Keratinocyte (primary cell): Measurements from ENCODE around the gene FLT3. TPM values are rescaled to one million over a fixed set of nuclear protein-coding genes. Genes with fewer than 3 reads are reported as not detected.

Experiments
- DNase-seq: peaks from one replicate; pipeline ENCODE4 v3.0.0-alpha.2; 2011; ENCODE audit warnings: low read depth, missing footprints, low spot score
- FAIRE-seq: peaks from 2 replicates; lab custom pipeline; 2011; peaks lifted over from hg19 to GRCh38; lab: Jason Lieb, UNC
- H2AFZ ChIP-seq: 2 replicates; pipeline ENCODE4 v1.6.0; 2012; ENCODE audit warnings: low read length, control low read depth, inconsistent platforms; ENCODE audit not compliant: control insufficient read depth
- H3K27ac ChIP-seq: 2 replicates; pipeline ENCODE4 v1.5.1; 2011; ENCODE audit warnings: low read length; ENCODE audit not compliant: control insufficient read depth, insufficient read depth
- H3K27me3 ChIP-seq: 3 replicates; pipeline ENCODE4 v1.6.0; 2011; ENCODE audit warnings: low read length; ENCODE audit not compliant: control insufficient read depth, insufficient read depth; ENCODE audit errors: extremely low read depth
- H3K36me3 ChIP-seq, 2 experiments: 2 replicates in 1 of 2; 3 replicates in 1 of 2; pipeline ENCODE4 v1.5.1; 2011; ENCODE audit warnings: low read length in 2 of 2, mild to moderate bottlenecking in 1 of 2; ENCODE audit not compliant: control insufficient read depth in 2 of 2, insufficient read depth in 2 of 2; ENCODE audit errors: extremely low read depth in 1 of 2
- H3K4me1 ChIP-seq: 3 replicates; pipeline ENCODE4 v1.5.1; 2011; ENCODE audit warnings: low read length; ENCODE audit not compliant: control insufficient read depth, insufficient read depth; ENCODE audit errors: extremely low read depth
- H3K4me2 ChIP-seq: 3 replicates; pipeline ENCODE4 v1.6.0; 2011; ENCODE audit warnings: low read depth, low read length; ENCODE audit not compliant: control insufficient read depth, insufficient read depth; ENCODE audit errors: extremely low read depth
- H3K4me3 ChIP-seq, 3 experiments: fragments of 200-600 bp in 1 of 3; sonication (generic) in 1 of 3; 2 replicates in 2 of 3; 3 replicates in 1 of 3; pipeline ENCODE4 v1.5.1; 2011 to 2016; ENCODE audit warnings: low read length in 3 of 3, mild to moderate bottlenecking in 3 of 3, control low read depth in 2 of 3, inconsistent platforms in 1 of 3, low read depth in 1 of 3, mixed read lengths in 1 of 3, mixed run types in 1 of 3, moderate library complexity in 1 of 3; ENCODE audit not compliant: control insufficient read depth in 2 of 3, insufficient read depth in 2 of 3; ENCODE audit errors: extremely low read depth in 1 of 3
- H3K79me2 ChIP-seq: 2 replicates; pipeline ENCODE4 v1.6.0; 2012; ENCODE audit warnings: low read length; ENCODE audit not compliant: control insufficient read depth, insufficient read depth
- H3K9ac ChIP-seq: 3 replicates; pipeline ENCODE4 v1.6.0; 2011; ENCODE audit warnings: low read length; ENCODE audit not compliant: control insufficient read depth, insufficient read depth; ENCODE audit errors: extremely low read depth
- H3K9me1 ChIP-seq: 3 replicates; pipeline ENCODE4 v1.6.0; 2011; ENCODE audit warnings: low read length; ENCODE audit not compliant: control insufficient read depth, insufficient read depth; ENCODE audit errors: extremely low read depth
- H3K9me3 ChIP-seq: 2 replicates; pipeline ENCODE4 v1.5.1; 2012; ENCODE audit warnings: low read depth, low read length; ENCODE audit not compliant: control insufficient read depth
- H4K20me1 ChIP-seq: 3 replicates; pipeline ENCODE4 v1.6.0; 2011; ENCODE audit warnings: low read length; ENCODE audit not compliant: control insufficient read depth, insufficient read depth; ENCODE audit errors: extremely low read depth
- EZH2 ChIP-seq: IDR thresholded peaks from one replicate; pipeline ENCODE4 v1.6.1; 2012; ENCODE audit warnings: inconsistent platforms, mild to moderate bottlenecking, low read length, moderate library complexity
- dilution Hi-C: fragments of 300-500 bp; cut with MboI; formaldehyde crosslinking; loops from one replicate; pipeline ENCODE4 v1.7.0; 2020; ENCODE audit warnings: low sequenced_read_pairs; ENCODE audit not compliant: extremely low pct_ligation_motif_present
- polyA plus RNA-seq, 5 experiments: library from polyadenylated mRNA; depleted of rRNA in 3 of 5; stranded (reverse) in 3 of 5; stranded (forward) in 1 of 5; unstranded in 1 of 5; fragments of >200 nt; gene quantifications; 1 replicate in 1 of 5; 2 replicates in 3 of 5; 3 replicates in 1 of 5; pipeline versions ENCODE4 v1.2.1 to v1.2.3, GENCODE V29; 2011 to 2012; ENCODE audit warnings: missing spikeins in 2 of 5, low read depth in 1 of 5, low replicate concordance in 1 of 5
- TF ChIP-seq, protein P1 (sequence below), 3 experiments: IDR thresholded peaks in 1 of 3; conservative IDR thresholded peaks in 1 of 3; optimal IDR thresholded peaks in 1 of 3; 2 replicates in 2 of 3; 3 replicates in 1 of 3; pipeline versions ENCODE3 to v1.5.1; 2011; ENCODE audit warnings: low read length in 3 of 3, mild to moderate bottlenecking in 3 of 3, moderate library complexity in 2 of 3, control low read depth in 1 of 3, inconsistent platforms in 1 of 3; ENCODE audit not compliant: insufficient read depth in 2 of 3; ENCODE audit errors: extremely low read depth in 1 of 3

Gene FLT3
- polyA plus RNA-seq, 1 donor (not counting 4 experiments of a cell fraction or from before 2014, with no cell fraction given), result not detected

DNA sequence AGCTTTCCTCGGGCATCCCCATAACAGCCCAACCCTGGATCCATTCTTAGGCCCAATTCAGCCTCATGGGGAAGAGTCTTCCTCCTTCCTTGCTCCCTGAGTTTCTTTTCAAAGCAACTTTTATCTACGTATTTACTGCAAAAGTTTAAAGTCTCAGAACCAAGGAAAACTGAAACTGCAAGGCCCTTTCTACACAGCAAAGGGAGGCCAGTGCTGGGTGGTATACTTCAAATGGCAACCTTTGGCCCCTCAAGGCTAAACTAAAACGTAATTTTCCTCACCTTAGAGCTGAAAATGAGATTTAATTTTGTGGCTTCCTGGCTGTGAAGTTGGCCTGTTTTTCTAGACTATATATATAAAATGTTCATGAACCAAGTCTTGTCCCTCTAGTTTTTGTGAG lies 136.9 kb downstream of the FLT3 start:
- no peak overlapping the region for H3K9ac ChIP-seq

DNA sequence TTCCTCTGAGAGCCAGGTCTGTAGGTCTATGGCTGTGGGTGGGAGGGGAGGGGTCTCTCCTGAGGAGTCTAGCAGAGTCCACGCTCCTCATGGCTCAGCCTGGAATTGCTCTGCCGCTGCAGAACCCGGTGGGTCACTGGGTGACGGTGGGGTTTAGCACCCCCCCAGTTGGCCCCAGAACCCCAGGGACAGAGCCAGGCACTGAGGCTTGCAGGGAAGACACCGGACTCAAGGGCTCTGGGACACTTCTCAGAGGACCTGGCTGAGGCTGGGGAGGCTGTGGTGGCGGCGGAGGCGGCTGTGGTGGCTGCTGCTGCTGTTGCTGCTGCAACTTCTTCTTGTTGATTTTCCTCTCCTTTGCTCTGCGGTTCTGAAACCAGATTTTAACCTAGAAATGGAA lies 137.4 kb downstream of the FLT3 start:
- DNase-seq (no peak), FAIRE-seq (no peak)
- no peaks in the 10 kb centered on the region for H3K36me3 ChIP-seq
- TF ChIP-seq EZH2, result no peak
- peaks cover 76% of the 10 kb centered on the region for H3K27me3 ChIP-seq
- H3K4me3 ChIP-seq, result no peak overlapping the region
- H4K20me1 ChIP-seq, result no peaks in the 10 kb centered on the region
- H3K27ac ChIP-seq, result no peak overlapping the region
- no peaks in the 10 kb centered on the region for H3K9me3 ChIP-seq
- H3K9me1 ChIP-seq, result no peaks in the 10 kb centered on the region
- H3K4me2 ChIP-seq, result no peak overlapping the region
- no peaks in the 10 kb centered on the region for H3K79me2 ChIP-seq
- peaks cover 3% of the 10 kb centered on the region for H3K4me1 ChIP-seq
- no peak overlapping the region for H3K9ac ChIP-seq
- H2AFZ ChIP-seq, result no peak overlapping the region
- dilution Hi-C loops, result loop anchor here (25.0 kb wide), 1 partner anchor 126 kb away; no protein-coding TSS in a partner anchor

More for the DNA sequence above, 136.9 kb downstream of the FLT3 start:
- H3K27ac ChIP-seq, result no peak overlapping the region
- no peaks in the 10 kb centered on the region for H3K36me3 ChIP-seq
- H2AFZ ChIP-seq, result no peak overlapping the region
- H3K9me3 ChIP-seq, result no peaks in the 10 kb centered on the region
- FAIRE-seq (no peak), DNase-seq (no peak)
- H3K4me2 ChIP-seq, result no peak overlapping the region
- dilution Hi-C loops, result loop anchor here (25.0 kb wide), 1 partner anchor 126 kb away; no protein-coding TSS in a partner anchor
- no peaks in the 10 kb centered on the region for H3K79me2 ChIP-seq
- H3K4me3 ChIP-seq, result no peak overlapping the region
- H3K4me1 ChIP-seq, result peaks cover 3% of the 10 kb centered on the region
- peaks cover 81% of the 10 kb centered on the region for H3K27me3 ChIP-seq
- H3K9me1 ChIP-seq, result no peaks in the 10 kb centered on the region
- no peaks in the 10 kb centered on the region for H4K20me1 ChIP-seq
- TF ChIP-seq EZH2, result no peak
- TF ChIP-seq, protein P1, sequence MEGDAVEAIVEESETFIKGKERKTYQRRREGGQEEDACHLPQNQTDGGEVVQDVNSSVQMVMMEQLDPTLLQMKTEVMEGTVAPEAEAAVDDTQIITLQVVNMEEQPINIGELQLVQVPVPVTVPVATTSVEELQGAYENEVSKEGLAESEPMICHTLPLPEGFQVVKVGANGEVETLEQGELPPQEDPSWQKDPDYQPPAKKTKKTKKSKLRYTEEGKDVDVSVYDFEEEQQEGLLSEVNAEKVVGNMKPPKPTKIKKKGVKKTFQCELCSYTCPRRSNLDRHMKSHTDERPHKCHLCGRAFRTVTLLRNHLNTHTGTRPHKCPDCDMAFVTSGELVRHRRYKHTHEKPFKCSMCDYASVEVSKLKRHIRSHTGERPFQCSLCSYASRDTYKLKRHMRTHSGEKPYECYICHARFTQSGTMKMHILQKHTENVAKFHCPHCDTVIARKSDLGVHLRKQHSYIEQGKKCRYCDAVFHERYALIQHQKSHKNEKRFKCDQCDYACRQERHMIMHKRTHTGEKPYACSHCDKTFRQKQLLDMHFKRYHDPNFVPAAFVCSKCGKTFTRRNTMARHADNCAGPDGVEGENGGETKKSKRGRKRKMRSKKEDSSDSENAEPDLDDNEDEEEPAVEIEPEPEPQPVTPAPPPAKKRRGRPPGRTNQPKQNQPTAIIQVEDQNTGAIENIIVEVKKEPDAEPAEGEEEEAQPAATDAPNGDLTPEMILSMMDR (optimal IDR thresholded peaks at IDR 0.05 in 1 of 3, IDR thresholded peaks at IDR 0.05 in 1 of 3, conservative IDR thresholded peaks at IDR 0.05 in 1 of 3; ENCODE audit: extremely low read depth in 1 of 3, insufficient read depth in 2 of 3, low read length in 3 of 3), result no peak
